Mammary epithelial cell (primary cell): ENCODE data around the gene DIABLO.

Experiments
- CTCF ChIP-seq, 2 donors: IDR thresholded peaks in 1 of 2; conservative IDR thresholded peaks in 1 of 2; 2 replicates each; pipeline ENCODE4 v1.5.1; 2011 to 2012; ENCODE audit warnings: inconsistent platforms in 2 of 2, low read length in 2 of 2, mild to moderate bottlenecking in 2 of 2, control low read depth in 1 of 2, low read depth in 1 of 2; ENCODE audit not compliant: insufficient read depth in 1 of 2; ENCODE audit errors: extremely low read depth in 1 of 2
- EZH2 ChIP-seq: IDR thresholded peaks from 2 replicates; pipeline ENCODE4 v1.6.1; 2012; ENCODE audit warnings: low read length, inconsistent platforms, borderline replicate concordance

GRCh38 chr12:122232691-122233090, 6.8 kb upstream of the DIABLO start:
- no peak for TF ChIP-seq CTCF (conservative IDR thresholded peaks at IDR 0.05 in 1 of 2, IDR thresholded peaks at IDR 0.05 in 1 of 2; ENCODE audit: extremely low read depth in 1 of 2, insufficient read depth in 1 of 2, low read depth in 1 of 2, low read length in 2 of 2)
- TF ChIP-seq EZH2: no peak
